HUES48 (cell line): Measurements from ENCODE around the gene SNPH.

ENCODE experiments used
- H3K27ac ChIP-seq: one replicate; pipeline ENCODE4 v1.7.0; 2013; ENCODE audit warnings: low read depth, low read length, inconsistent platforms
- H3K27me3 ChIP-seq: 2 replicates; pipeline ENCODE4 v1.6.1; 2013; ENCODE audit warnings: mild to moderate bottlenecking, low read length; ENCODE audit not compliant: control insufficient read depth, insufficient read depth
- H3K36me3 ChIP-seq: 2 replicates; pipeline ENCODE4 v1.6.1; 2013; ENCODE audit warnings: low read length; ENCODE audit not compliant: control insufficient read depth, insufficient read depth
- H3K4me1 ChIP-seq: 2 replicates; pipeline ENCODE4 v1.6.1; 2013; ENCODE audit warnings: mild to moderate bottlenecking, low read length; ENCODE audit not compliant: control insufficient read depth, insufficient read depth
- H3K4me3 ChIP-seq: 2 replicates; pipeline ENCODE4 v1.5.1; 2013; ENCODE audit warnings: mild to moderate bottlenecking, low read depth, low read length
- H3K9ac ChIP-seq: 2 replicates; pipeline ENCODE4 v1.6.1; 2013; ENCODE audit warnings: mild to moderate bottlenecking, low read depth, low read length, moderate library complexity
- H3K9me3 ChIP-seq: 2 replicates; pipeline ENCODE4 v1.6.1; 2013; ENCODE audit warnings: low read length; ENCODE audit not compliant: control insufficient read depth, insufficient read depth

The SNPH gene

GRCh38 chr20:1319462-1319861 is 53.4 kb downstream of the SNPH start:
- Histone ChIP-seq H3K27me3 (no peaks in the 10 kb centered on the region; the same call in 1 of the 2 replicates), H3K4me1 (no peaks in the 10 kb centered on the region), H3K4me3 (no peak overlapping the region), H3K27ac (no peak overlapping the region), H3K9me3 (no peaks in the 10 kb centered on the region), H3K9ac (no peak overlapping the region), H3K36me3 (no peaks in the 10 kb centered on the region)

GRCh38 chr20:1320016-1320415 is 53.9 kb downstream of the SNPH start:
- H3K36me3 ChIP-seq, result no peaks in the 10 kb centered on the region
- no peaks in the 10 kb centered on the region for H3K9me3 ChIP-seq
- no peak overlapping the region for H3K4me3 ChIP-seq
- H3K9ac ChIP-seq, result no peak overlapping the region
- no peak overlapping the region for H3K27ac ChIP-seq
- no peaks in the 10 kb centered on the region for H3K4me1 ChIP-seq
- no peaks in the 10 kb centered on the region; the same call in 1 of the 2 replicates for H3K27me3 ChIP-seq

- H3K36me3 ChIP-seq, result no peaks in the 10 kb centered on the region
- H3K4me1 ChIP-seq, result peaks cover 2% of the 10 kb centered on the region; the same call in 1 of the 2 replicates
- H3K27ac ChIP-seq, result no peak overlapping the region
- H3K9ac ChIP-seq, result no peak overlapping the region
- no peak overlapping the region for H3K4me3 ChIP-seq
- H3K9me3 ChIP-seq, result no peaks in the 10 kb centered on the region
- no peaks in the 10 kb centered on the region; the same call in 1 of the 2 replicates for H3K27me3 ChIP-seq
Observed at GRCh38 chr20:1320902-1321653, 55.0 kb downstream of the SNPH start.

GRCh38 chr20:1321654-1321939 is 55.5 kb downstream of the SNPH start:
- no peak overlapping the region for H3K9ac ChIP-seq
- peaks cover 7% of the 10 kb centered on the region for H3K4me1 ChIP-seq
- no peaks in the 10 kb centered on the region; the same call in 1 of the 2 replicates for H3K27me3 ChIP-seq
- H3K9me3 ChIP-seq, result no peaks in the 10 kb centered on the region
- no peak overlapping the region for H3K4me3 ChIP-seq
- no peak overlapping the region for H3K27ac ChIP-seq
- no peaks in the 10 kb centered on the region for H3K36me3 ChIP-seq

GRCh38 chr20:1322511-1323245 is 56.6 kb downstream of the SNPH start:
- Histone ChIP-seq H3K9me3 (no peaks in the 10 kb centered on the region), H3K9ac (no peak overlapping the region), H3K27me3 (no peaks in the 10 kb centered on the region), H3K36me3 (no peaks in the 10 kb centered on the region), H3K27ac (no peak overlapping the region), H3K4me3 (no peak overlapping the region), H3K4me1 (peaks cover 7% of the 10 kb centered on the region)

GRCh38 chr20:1323256-1323655 is 57.2 kb downstream of the SNPH start:
- H3K4me1 ChIP-seq, result peaks cover 7% of the 10 kb centered on the region
- H3K27ac ChIP-seq, result no peak overlapping the region
- no peaks in the 10 kb centered on the region for H3K27me3 ChIP-seq
- no peak overlapping the region for H3K9ac ChIP-seq
- H3K36me3 ChIP-seq, result no peaks in the 10 kb centered on the region
- no peak overlapping the region for H3K4me3 ChIP-seq
- H3K9me3 ChIP-seq, result no peaks in the 10 kb centered on the region

GRCh38 chr20:1323830-1324597 is 57.9 kb downstream of the SNPH start:
- Histone ChIP-seq H3K27ac (no peak overlapping the region), H3K9ac (no peak overlapping the region), H3K36me3 (no peaks in the 10 kb centered on the region), H3K9me3 (no peaks in the 10 kb centered on the region), H3K4me1 (peaks cover 7% of the 10 kb centered on the region), H3K4me3 (no peak overlapping the region), H3K27me3 (no peaks in the 10 kb centered on the region)

GRCh38 chr20:1324598-1325172 is 58.6 kb downstream of the SNPH start:
- Histone ChIP-seq H3K36me3 (no peaks in the 10 kb centered on the region), H3K27ac (no peak overlapping the region), H3K27me3 (no peaks in the 10 kb centered on the region), H3K4me3 (peak overlapping the region; percentile 96), H3K4me1 (peaks cover 7% of the 10 kb centered on the region), H3K9me3 (no peaks in the 10 kb centered on the region), H3K9ac (no peak overlapping the region; the same call in 1 of the 2 replicates)

- Histone ChIP-seq H3K27ac (peak overlapping the region; percentile 93), H3K36me3 (no peaks in the 10 kb centered on the region), H3K9me3 (no peaks in the 10 kb centered on the region), H3K4me1 (peaks cover 7% of the 10 kb centered on the region), H3K27me3 (no peaks in the 10 kb centered on the region), H3K4me3 (peak overlapping the region; percentile 96), H3K9ac (peak overlapping the region; percentile 98)
Observed at GRCh38 chr20:1325173-1326030, 59.3 kb downstream of the SNPH start.
